ENCODE results near the gene CDC42EP4. TPM values are rescaled to one million over a fixed set of nuclear protein-coding genes. Genes with fewer than 3 reads are reported as not detected.

The CDC42EP4 gene
- total and polyA plus RNA-seq, 5 donors from 2014 or later: 0.31 to 4.6 (median 0.52) TPM; not detected in 2

GRCh38 chr17:73297934-73298861 lies 13.6 kb downstream of the CDC42EP4 start:
- no peaks in the 10 kb centered on the region for H3K27me3 Mint-ChIP-seq

GRCh38 chr17:73293480-73293911 lies 18.3 kb downstream of the CDC42EP4 start:
- Histone ChIP-seq H3K27me3 (ENCODE audit: control insufficient read depth, insufficient read depth, low read length) (no peaks in the 10 kb centered on the region), H3K36me3 (ENCODE audit: control insufficient read depth, insufficient read depth, low read length) (no peaks in the 10 kb centered on the region), H3K9me3 (ENCODE audit: control insufficient read depth in 2 of 2, low read length in 2 of 2) (no peaks in the 10 kb centered on the region), H3K27ac (ENCODE audit: insufficient read depth, low read length, poor library complexity, severe bottlenecking) (no peak overlapping the region), H3K4me1 (ENCODE audit: control insufficient read depth, insufficient read depth, low read length, poor library complexity, severe bottlenecking) (peaks cover 6% of the 10 kb centered on the region), H3K4me3 (ENCODE audit: low read depth, low read length) (no peak overlapping the region)
- Mint-ChIP-seq H3K4me3 (no peak overlapping the region), H3K27me3 (peaks cover 4% of the 10 kb centered on the region), H3K27ac (no peak overlapping the region), H3K36me3 (no peaks in the 10 kb centered on the region), H3K9me3 (peaks cover 0 to 3% (median 0%) of the 10 kb centered on the region in 7 donors), H3K4me1 (peaks cover 0 to 12% (median 0%) of the 10 kb centered on the region in 4 donors)
- ATAC-seq (ENCODE audit: low read depth in 2 of 2) (no peak), DNase-seq (no peak)

More at GRCh38 chr17:73297934-73298861, 13.6 kb downstream of the CDC42EP4 start:
- Histone ChIP-seq H3K9me3 (ENCODE audit: control insufficient read depth in 2 of 2, low read length in 2 of 2) (no peaks in the 10 kb centered on the region), H3K36me3 (ENCODE audit: control insufficient read depth, insufficient read depth, low read length) (no peaks in the 10 kb centered on the region), H3K27me3 (ENCODE audit: control insufficient read depth, insufficient read depth, low read length) (no peaks in the 10 kb centered on the region), H3K27ac (ENCODE audit: insufficient read depth, low read length, poor library complexity, severe bottlenecking) (no peak overlapping the region), H3K4me3 (ENCODE audit: low read depth, low read length) (no peak overlapping the region), H3K4me1 (ENCODE audit: control insufficient read depth, insufficient read depth, low read length, poor library complexity, severe bottlenecking) (no peaks in the 10 kb centered on the region)
- Mint-ChIP-seq H3K9me3 (peaks cover 0 to 3% (median 0%) of the 10 kb centered on the region in 7 donors), H3K27ac (no peak overlapping the region), H3K4me1 (peaks cover 0 to 5% (median 0%) of the 10 kb centered on the region in 4 donors), H3K4me3 (no peak overlapping the region), H3K36me3 (no peaks in the 10 kb centered on the region)
- DNase-seq (no peak), ATAC-seq (ENCODE audit: low read depth in 2 of 2) (no peak)

GRCh38 chr17:73293031-73293430 lies 18.8 kb downstream of the CDC42EP4 start:
- Mint-ChIP-seq H3K27ac (no peak overlapping the region), H3K4me1 (peaks cover 0 to 12% (median 0%) of the 10 kb centered on the region in 4 donors), H3K4me3 (no peak overlapping the region), H3K36me3 (no peaks in the 10 kb centered on the region), H3K9me3 (peaks cover 0 to 1% (median 0%) of the 10 kb centered on the region in 7 donors), H3K27me3 (peaks cover 4% of the 10 kb centered on the region)
- Histone ChIP-seq H3K27me3 (ENCODE audit: control insufficient read depth, insufficient read depth, low read length) (no peaks in the 10 kb centered on the region), H3K4me1 (ENCODE audit: control insufficient read depth, insufficient read depth, low read length, poor library complexity, severe bottlenecking) (peaks cover 6% of the 10 kb centered on the region), H3K36me3 (ENCODE audit: control insufficient read depth, insufficient read depth, low read length) (no peaks in the 10 kb centered on the region), H3K4me3 (ENCODE audit: low read depth, low read length) (no peak overlapping the region), H3K9me3 (ENCODE audit: control insufficient read depth in 2 of 2, low read length in 2 of 2) (no peaks in the 10 kb centered on the region), H3K27ac (ENCODE audit: insufficient read depth, low read length, poor library complexity, severe bottlenecking) (no peak overlapping the region)
- ATAC-seq (ENCODE audit: low read depth in 2 of 2) (no peak), DNase-seq (no peak)

- peaks cover 0 to 12% (median 0%) of the 10 kb centered on the region in 4 donors for H3K4me1 Mint-ChIP-seq
- Histone ChIP-seq H3K4me1 (ENCODE audit: control insufficient read depth, insufficient read depth, low read length, poor library complexity, severe bottlenecking) (peaks cover 6% of the 10 kb centered on the region), H3K9me3 (ENCODE audit: control insufficient read depth in 2 of 2, low read length in 2 of 2) (no peaks in the 10 kb centered on the region), H3K27ac (ENCODE audit: insufficient read depth, low read length, poor library complexity, severe bottlenecking) (no peak overlapping the region), H3K4me3 (ENCODE audit: low read depth, low read length) (no peak overlapping the region), H3K27me3 (ENCODE audit: control insufficient read depth, insufficient read depth, low read length) (no peaks in the 10 kb centered on the region), H3K36me3 (ENCODE audit: control insufficient read depth, insufficient read depth, low read length) (no peaks in the 10 kb centered on the region)
- ATAC-seq (ENCODE audit: low read depth in 2 of 2) (no peak), DNase-seq (no peak)
- H3K27me3 Mint-ChIP-seq: peaks cover 4% of the 10 kb centered on the region
- no peaks in the 10 kb centered on the region for H3K9me3 Mint-ChIP-seq
- no peak overlapping the region for H3K4me3 Mint-ChIP-seq
- H3K27ac Mint-ChIP-seq: peak overlapping the region in 1 of 3 donors; percentile 59
- no peaks in the 10 kb centered on the region for H3K36me3 Mint-ChIP-seq
These were observed 19.7 kb downstream of the CDC42EP4 start for GRCh38 chr17:73292031-73292531.

GRCh38 chr17:73291260-73291801 lies 20.5 kb downstream of the CDC42EP4 start:
- DNase-seq: no peak
- H3K4me1 Mint-ChIP-seq: peaks cover 0 to 12% (median 0%) of the 10 kb centered on the region in 4 donors
- peaks cover 6% of the 10 kb centered on the region for H3K4me1 ChIP-seq (ENCODE audit: control insufficient read depth, insufficient read depth, low read length, poor library complexity, severe bottlenecking)
- peak overlapping the region in 1 of 3 donors; percentile 25 for H3K27ac Mint-ChIP-seq
- H3K27me3 ChIP-seq (ENCODE audit: control insufficient read depth, insufficient read depth, low read length): no peaks in the 10 kb centered on the region
- no peak overlapping the region for H3K4me3 Mint-ChIP-seq
- no peak overlapping the region for H3K27ac ChIP-seq (ENCODE audit: insufficient read depth, low read length, poor library complexity, severe bottlenecking)
- no peaks in the 10 kb centered on the region for H3K36me3 Mint-ChIP-seq
- H3K36me3 ChIP-seq (ENCODE audit: control insufficient read depth, insufficient read depth, low read length): no peaks in the 10 kb centered on the region
- ATAC-seq (ENCODE audit: low read depth in 2 of 2): no peak
- H3K27me3 Mint-ChIP-seq: peaks cover 4% of the 10 kb centered on the region
- H3K9me3 ChIP-seq (ENCODE audit: control insufficient read depth in 2 of 2, low read length in 2 of 2): no peaks in the 10 kb centered on the region
- H3K9me3 Mint-ChIP-seq: no peaks in the 10 kb centered on the region
- no peak overlapping the region for H3K4me3 ChIP-seq (ENCODE audit: low read depth, low read length)

GRCh38 chr17:73290399-73291259 lies 21.2 kb downstream of the CDC42EP4 start:
- ATAC-seq (ENCODE audit: low read depth in 2 of 2) (no peak), DNase-seq (peak in 1 of 3 donors; percentile 15)
- Histone ChIP-seq H3K27ac (ENCODE audit: insufficient read depth, low read length, poor library complexity, severe bottlenecking) (no peak overlapping the region), H3K36me3 (ENCODE audit: control insufficient read depth, insufficient read depth, low read length) (no peaks in the 10 kb centered on the region), H3K4me3 (ENCODE audit: low read depth, low read length) (no peak overlapping the region), H3K27me3 (ENCODE audit: control insufficient read depth, insufficient read depth, low read length) (no peaks in the 10 kb centered on the region), H3K4me1 (ENCODE audit: control insufficient read depth, insufficient read depth, low read length, poor library complexity, severe bottlenecking) (peaks cover 6% of the 10 kb centered on the region), H3K9me3 (ENCODE audit: control insufficient read depth in 2 of 2, low read length in 2 of 2) (no peaks in the 10 kb centered on the region)
- Mint-ChIP-seq H3K36me3 (no peaks in the 10 kb centered on the region), H3K4me1 (peaks cover 0 to 12% (median 0%) of the 10 kb centered on the region in 4 donors), H3K9me3 (no peaks in the 10 kb centered on the region), H3K4me3 (no peak overlapping the region), H3K27me3 (peaks cover 4% of the 10 kb centered on the region), H3K27ac (peak overlapping the region in 1 of 3 donors; percentile 55)

- H3K27me3 ChIP-seq (ENCODE audit: control insufficient read depth, insufficient read depth, low read length): no peaks in the 10 kb centered on the region
- Mint-ChIP-seq H3K36me3 (no peaks in the 10 kb centered on the region), H3K4me1 (peaks cover 0 to 12% (median 0%) of the 10 kb centered on the region in 4 donors), H3K4me3 (no peak overlapping the region), H3K27me3 (peaks cover 4% of the 10 kb centered on the region), H3K9me3 (no peaks in the 10 kb centered on the region), H3K27ac (no peak overlapping the region)
- ATAC-seq (ENCODE audit: low read depth in 2 of 2) (no peak), DNase-seq (no peak)
- no peak overlapping the region for H3K4me3 ChIP-seq (ENCODE audit: low read depth, low read length)
- no peak overlapping the region for H3K27ac ChIP-seq (ENCODE audit: insufficient read depth, low read length, poor library complexity, severe bottlenecking)
- H3K9me3 ChIP-seq (ENCODE audit: control insufficient read depth in 2 of 2, low read length in 2 of 2): no peaks in the 10 kb centered on the region
- H3K4me1 ChIP-seq (ENCODE audit: control insufficient read depth, insufficient read depth, low read length, poor library complexity, severe bottlenecking): peaks cover 6% of the 10 kb centered on the region
- H3K36me3 ChIP-seq (ENCODE audit: control insufficient read depth, insufficient read depth, low read length): no peaks in the 10 kb centered on the region
These were observed 22.1 kb downstream of the CDC42EP4 start for GRCh38 chr17:73289549-73290254.
